Ovary (tissue), 3 donors: ENCODE measurements around the gene SLC30A7.

Source experiments
- EP300 ChIP-seq: sonication (generic); formaldehyde crosslinking; IDR thresholded peaks from one replicate; pipeline ENCODE4 v1.6.1; 2017; ENCODE audit warnings: antibody characterized with exemption
- POLR2A ChIP-seq: fragments of 450-650 bp; IDR thresholded peaks from one replicate; pipeline ENCODE4 v1.6.1; 2017; ENCODE audit warnings: antibody characterized with exemption, mild to moderate bottlenecking, moderate library complexity
- TF ChIP-seq, protein P1 (sequence below), 3 donors: fragments of 450-650 bp in 2 of 3; fragments of 200-600 bp in 1 of 3; IDR thresholded peaks; one replicate each; pipeline versions ENCODE4 v1.5.1 to v1.8.0; 2016 to 2022; ENCODE audit warnings: antibody characterized with exemption in 3 of 3, mild to moderate bottlenecking in 1 of 3
- donor health status: DM: no; HTN: no; CAD: no.

DNA sequence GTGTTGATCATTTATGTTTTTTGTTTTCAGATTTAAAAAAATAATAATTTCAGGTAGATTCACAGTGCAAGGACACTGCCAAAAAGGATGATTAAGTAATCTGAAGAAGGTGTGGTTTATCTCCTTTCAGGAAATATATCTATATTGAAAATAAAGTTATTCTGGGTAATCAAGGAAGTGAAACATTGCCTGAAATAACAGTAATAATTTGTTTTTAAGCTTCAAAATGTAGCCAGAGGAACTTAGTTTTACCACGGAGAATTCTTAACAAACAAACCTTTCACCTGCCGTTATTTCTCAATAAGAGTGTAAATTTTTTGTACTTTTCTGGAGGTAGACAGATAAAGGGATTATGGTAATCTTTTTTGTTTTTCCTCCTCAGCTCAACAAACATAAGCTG lies 132.6 kb downstream of the SLC30A7 start:
- TF ChIP-seq, protein P1, sequence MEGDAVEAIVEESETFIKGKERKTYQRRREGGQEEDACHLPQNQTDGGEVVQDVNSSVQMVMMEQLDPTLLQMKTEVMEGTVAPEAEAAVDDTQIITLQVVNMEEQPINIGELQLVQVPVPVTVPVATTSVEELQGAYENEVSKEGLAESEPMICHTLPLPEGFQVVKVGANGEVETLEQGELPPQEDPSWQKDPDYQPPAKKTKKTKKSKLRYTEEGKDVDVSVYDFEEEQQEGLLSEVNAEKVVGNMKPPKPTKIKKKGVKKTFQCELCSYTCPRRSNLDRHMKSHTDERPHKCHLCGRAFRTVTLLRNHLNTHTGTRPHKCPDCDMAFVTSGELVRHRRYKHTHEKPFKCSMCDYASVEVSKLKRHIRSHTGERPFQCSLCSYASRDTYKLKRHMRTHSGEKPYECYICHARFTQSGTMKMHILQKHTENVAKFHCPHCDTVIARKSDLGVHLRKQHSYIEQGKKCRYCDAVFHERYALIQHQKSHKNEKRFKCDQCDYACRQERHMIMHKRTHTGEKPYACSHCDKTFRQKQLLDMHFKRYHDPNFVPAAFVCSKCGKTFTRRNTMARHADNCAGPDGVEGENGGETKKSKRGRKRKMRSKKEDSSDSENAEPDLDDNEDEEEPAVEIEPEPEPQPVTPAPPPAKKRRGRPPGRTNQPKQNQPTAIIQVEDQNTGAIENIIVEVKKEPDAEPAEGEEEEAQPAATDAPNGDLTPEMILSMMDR (IDR thresholded peaks at IDR 0.05): no peak
- no peak for TF ChIP-seq EP300
- no peak for TF ChIP-seq POLR2A
